Vagina (tissue), 2 donors: Measurements from ENCODE around the gene TH. TPM values are rescaled to one million over a fixed set of nuclear protein-coding genes. Genes with fewer than 3 reads are reported as not detected.

ENCODE experiments used
- DNase-seq, 2 donors: peaks; one replicate each; pipeline ENCODE4 v3.0.0-alpha.2; 2017; ENCODE audit errors: extremely low spot score in 2 of 2
- H3K27ac ChIP-seq: fragments of 200-600 bp; sonication (generic); one replicate; pipeline ENCODE4 v1.5.1; 2019
- H3K27me3 ChIP-seq: fragments of 200-600 bp; sonication (generic); one replicate; pipeline ENCODE4 v1.5.1; 2019
- H3K36me3 ChIP-seq, 2 donors: fragments of 200-600 bp; sonication (generic); one replicate each; pipeline ENCODE4 v1.5.1; 2017 to 2019
- H3K4me1 ChIP-seq: fragments of 200-600 bp; sonication (generic); one replicate; pipeline ENCODE4 v1.5.1; 2019
- H3K4me3 ChIP-seq, 2 donors: fragments of 200-600 bp; sonication (generic); 1 replicate in 1 of 2; 2 replicates in 1 of 2; pipeline ENCODE4 v1.5.1; 2016 to 2019
- H3K9me3 ChIP-seq: fragments of 200-600 bp; sonication (generic); one replicate; pipeline ENCODE4 v1.5.1; 2019
- CTCF ChIP-seq, 3 experiments: fragments of 450-650 bp in 2 of 3; fragments of 200-600 bp in 1 of 3; sonication (generic) in 1 of 3; IDR thresholded peaks; one replicate each; pipeline ENCODE4 v1.5.1; 2017 to 2019; ENCODE audit warnings: antibody characterized with exemption in 3 of 3, mild to moderate bottlenecking in 2 of 3, moderate library complexity in 2 of 3
- POLR2A ChIP-seq, 2 donors: fragments of 450-650 bp; IDR thresholded peaks; one replicate each; pipeline ENCODE4 v1.6.1; 2017; ENCODE audit warnings: antibody characterized with exemption in 2 of 2, mild to moderate bottlenecking in 2 of 2, moderate library complexity in 2 of 2
- POLR2AphosphoS5 ChIP-seq, 2 donors: sonication (generic); formaldehyde crosslinking; IDR thresholded peaks; one replicate each; pipeline ENCODE4 v1.9.0; 2017; ENCODE audit warnings: antibody characterized with exemption in 2 of 2, mild to moderate bottlenecking in 2 of 2, low read depth in 1 of 2; ENCODE audit not compliant: insufficient read depth in 1 of 2
- intact Hi-C: fragments of 100-400 bp; cut with DNase I; formaldehyde crosslinking; loops from one replicate; pipeline ENCODE4 v1.15.1; 2023
- total RNA-seq: library from RNA; depleted of rRNA; stranded (reverse); fragments of >200 nt; gene quantifications from one replicate; pipeline ENCODE4 v1.2.3, GENCODE V29; 2016

The TH gene
- total RNA-seq, 1 donor from 2014 or later: 21.9 TPM

GRCh38 chr11:2139123-2139521 lies 32.5 kb downstream of the TH start, which contains the start of gene IGF2:
TSS of gene IGF2 (minus strand) at chr11:2139389. CDS start at chr11:2135523, 3,866 bp downstream.
- no peak for TF ChIP-seq POLR2AphosphoS5 (IDR thresholded peaks at IDR 0.05; ENCODE audit: insufficient read depth in 1 of 2, low read depth in 1 of 2)
- no peak for TF ChIP-seq CTCF (IDR thresholded peaks at IDR 0.05)
- no peak for TF ChIP-seq POLR2A (IDR thresholded peaks at IDR 0.05)
- peak within 1 kb of the TSS; percentile 34 to 51 for H3K4me3 ChIP-seq
- H3K4me1 ChIP-seq: peaks cover 21% of the 10 kb centered on the region
- intact Hi-C loops: no loop called here
- H3K36me3 ChIP-seq: no peaks in the 10 kb centered on the region
- no peak within 1 kb of the TSS for H3K27ac ChIP-seq
- H3K9me3 ChIP-seq: no peaks in the 10 kb centered on the region
- H3K27me3 ChIP-seq: peaks cover 15% of the 10 kb centered on the region
- DNase-seq: no peak

GRCh38 chr11:2138431-2139122 lies 33.0 kb downstream of the TH start:
- no peak for DNase-seq
- Histone ChIP-seq H3K27me3 (peaks cover 12% of the 10 kb centered on the region), H3K27ac (no peak overlapping the region), H3K36me3 (no peaks in the 10 kb centered on the region), H3K4me1 (peaks cover 17% of the 10 kb centered on the region), H3K9me3 (no peaks in the 10 kb centered on the region), H3K4me3 (peak overlapping the region; percentile 34 to 51)
- intact Hi-C loops: no loop called here
- no peak for TF ChIP-seq POLR2AphosphoS5 (IDR thresholded peaks at IDR 0.05; ENCODE audit: insufficient read depth in 1 of 2, low read depth in 1 of 2)
- no peak for TF ChIP-seq CTCF (IDR thresholded peaks at IDR 0.05)
- TF ChIP-seq POLR2A (IDR thresholded peaks at IDR 0.05): no peak

GRCh38 chr11:2138068-2138430 lies 33.6 kb downstream of the TH start:
- H3K27me3 ChIP-seq: peaks cover 12% of the 10 kb centered on the region
- peaks cover 17% of the 10 kb centered on the region for H3K4me1 ChIP-seq
- no peak for DNase-seq
- intact Hi-C loops: no loop called here
- H3K9me3 ChIP-seq: no peaks in the 10 kb centered on the region
- no peaks in the 10 kb centered on the region for H3K36me3 ChIP-seq
- no peak for TF ChIP-seq POLR2A (IDR thresholded peaks at IDR 0.05)
- TF ChIP-seq CTCF (IDR thresholded peaks at IDR 0.05): no peak
- TF ChIP-seq POLR2AphosphoS5 (IDR thresholded peaks at IDR 0.05; ENCODE audit: insufficient read depth in 1 of 2, low read depth in 1 of 2): no peak
- peak overlapping the region; percentile 34 to 51 for H3K4me3 ChIP-seq
- no peak overlapping the region for H3K27ac ChIP-seq

GRCh38 chr11:2137202-2138067 lies 34.2 kb downstream of the TH start:
- Histone ChIP-seq H3K27ac (no peak overlapping the region), H3K36me3 (no peaks in the 10 kb centered on the region), H3K4me1 (peaks cover 17% of the 10 kb centered on the region), H3K9me3 (no peaks in the 10 kb centered on the region), H3K27me3 (peaks cover 12% of the 10 kb centered on the region), H3K4me3 (peak overlapping the region; percentile 34 to 51)
- DNase-seq: no peak
- TF ChIP-seq POLR2AphosphoS5 (IDR thresholded peaks at IDR 0.05; ENCODE audit: insufficient read depth in 1 of 2, low read depth in 1 of 2) (peak in 1 of 2 donors; percentile 33), POLR2A (IDR thresholded peaks at IDR 0.05) (no peak), CTCF (IDR thresholded peaks at IDR 0.05) (no peak)
- intact Hi-C loops: no loop called here

- no peak overlapping the region for H3K27ac ChIP-seq
- H3K9me3 ChIP-seq: no peaks in the 10 kb centered on the region
- TF ChIP-seq POLR2A (IDR thresholded peaks at IDR 0.05): no peak
- no peak for TF ChIP-seq POLR2AphosphoS5 (IDR thresholded peaks at IDR 0.05; ENCODE audit: insufficient read depth in 1 of 2, low read depth in 1 of 2)
- no peak for TF ChIP-seq CTCF (IDR thresholded peaks at IDR 0.05)
- peaks cover 17% of the 10 kb centered on the region for H3K4me1 ChIP-seq
- H3K4me3 ChIP-seq: peak overlapping the region in 1 of 2 donors; percentile 51
- intact Hi-C loops: no loop called here
- no peak for DNase-seq
- H3K27me3 ChIP-seq: peaks cover 12% of the 10 kb centered on the region
- H3K36me3 ChIP-seq: no peaks in the 10 kb centered on the region
Observed at GRCh38 chr11:2136952-2137201, 34.7 kb downstream of the TH start.
